Measurements from ENCODE around the gene BZW2. TPM values are rescaled to one million over a fixed set of nuclear protein-coding genes. Genes with fewer than 3 reads are reported as not detected.
"Not testable (repeated sequence)": the region's sequence is repeated elsewhere in the genome, so short reads cannot be mapped to it uniquely, and the experiment has no call there.

BZW2 gene
- total RNA-seq, 4 donors from 2014 or later: 86.6 to 145 (median 123) TPM

DNA sequence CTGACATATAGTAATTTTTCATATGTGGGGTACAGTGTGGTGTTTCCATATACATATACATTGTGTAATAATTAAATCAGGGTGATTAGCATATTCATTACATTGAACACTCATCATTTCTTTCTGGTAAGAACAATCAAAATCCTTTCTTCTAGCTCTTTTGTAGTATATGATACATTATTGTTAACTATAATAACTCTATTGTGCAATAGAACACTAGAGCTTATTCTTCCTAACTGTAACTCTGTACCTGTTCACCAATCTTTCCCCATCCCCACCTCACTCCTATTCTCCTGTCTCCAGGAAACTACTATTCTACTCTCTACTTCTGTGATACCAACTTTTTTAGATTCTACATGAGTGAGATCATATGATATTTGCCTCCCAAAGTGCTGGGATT lies 9.4 kb downstream of the BZW2 start:
- Histone ChIP-seq H3K9me3 (no peaks in the 10 kb centered on the region), H3K4me3 (no peak overlapping the region), H3K27me3 (no peaks in the 10 kb centered on the region), H3K4me1 (peaks cover 38 to 49% of the 10 kb centered on the region in 2 donors), H3K27ac (peak overlapping the region in 2 of 4 donors; percentile 8 to 13), H3K36me3 (no peaks in the 10 kb centered on the region)
- no peak for TF ChIP-seq POLR2A (IDR thresholded peaks at IDR 0.05)
- TF ChIP-seq, protein P1, sequence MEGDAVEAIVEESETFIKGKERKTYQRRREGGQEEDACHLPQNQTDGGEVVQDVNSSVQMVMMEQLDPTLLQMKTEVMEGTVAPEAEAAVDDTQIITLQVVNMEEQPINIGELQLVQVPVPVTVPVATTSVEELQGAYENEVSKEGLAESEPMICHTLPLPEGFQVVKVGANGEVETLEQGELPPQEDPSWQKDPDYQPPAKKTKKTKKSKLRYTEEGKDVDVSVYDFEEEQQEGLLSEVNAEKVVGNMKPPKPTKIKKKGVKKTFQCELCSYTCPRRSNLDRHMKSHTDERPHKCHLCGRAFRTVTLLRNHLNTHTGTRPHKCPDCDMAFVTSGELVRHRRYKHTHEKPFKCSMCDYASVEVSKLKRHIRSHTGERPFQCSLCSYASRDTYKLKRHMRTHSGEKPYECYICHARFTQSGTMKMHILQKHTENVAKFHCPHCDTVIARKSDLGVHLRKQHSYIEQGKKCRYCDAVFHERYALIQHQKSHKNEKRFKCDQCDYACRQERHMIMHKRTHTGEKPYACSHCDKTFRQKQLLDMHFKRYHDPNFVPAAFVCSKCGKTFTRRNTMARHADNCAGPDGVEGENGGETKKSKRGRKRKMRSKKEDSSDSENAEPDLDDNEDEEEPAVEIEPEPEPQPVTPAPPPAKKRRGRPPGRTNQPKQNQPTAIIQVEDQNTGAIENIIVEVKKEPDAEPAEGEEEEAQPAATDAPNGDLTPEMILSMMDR (IDR thresholded peaks at IDR 0.05 in 4 of 5, conservative IDR thresholded peaks at IDR 0.05 in 1 of 5): no peak
- intact Hi-C loops (cut with DNase I; ENCODE audit: low total_unique reads) (no loop called here), in situ Hi-C loops (cut with MboI; ENCODE audit: low sequenced_read_pairs in 4 of 4) (no loop called here)
- no peak for ATAC-seq
- no peak for DNase-seq

DNA sequence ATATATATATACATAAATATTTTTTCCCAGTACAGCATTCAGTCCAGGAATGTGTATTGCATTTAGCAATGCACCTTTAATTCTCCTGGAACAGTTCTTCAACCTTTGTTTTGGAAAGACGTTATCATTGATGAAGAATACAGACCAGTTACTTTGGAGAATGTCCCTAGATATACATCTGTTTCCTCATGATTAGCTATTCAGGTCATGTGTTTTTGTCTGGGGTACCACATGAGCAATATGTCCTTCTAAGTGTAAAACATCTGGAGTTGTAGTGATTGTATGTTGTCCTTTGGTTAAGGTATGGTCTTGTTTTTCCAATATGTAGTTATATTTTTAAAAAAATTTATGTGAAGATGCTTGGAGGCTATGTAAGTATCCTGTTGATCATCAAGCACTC lies 10.2 kb downstream of the BZW2 start:
- DNase-seq: no peak
- ATAC-seq: no peak
- H3K4me1 ChIP-seq: peaks cover 37 to 48% of the 10 kb centered on the region in 2 donors
- no peak overlapping the region for H3K4me3 ChIP-seq
- in situ Hi-C loops (cut with MboI; ENCODE audit: low sequenced_read_pairs in 4 of 4) (no loop called here), intact Hi-C loops (cut with DNase I; ENCODE audit: low total_unique reads) (no loop called here)
- H3K27me3 ChIP-seq: no peaks in the 10 kb centered on the region
- no peaks in the 10 kb centered on the region for H3K9me3 ChIP-seq
- TF ChIP-seq POLR2A (IDR thresholded peaks at IDR 0.05): no peak
- no peak overlapping the region for H3K27ac ChIP-seq
- no peaks in the 10 kb centered on the region for H3K36me3 ChIP-seq

DNA sequence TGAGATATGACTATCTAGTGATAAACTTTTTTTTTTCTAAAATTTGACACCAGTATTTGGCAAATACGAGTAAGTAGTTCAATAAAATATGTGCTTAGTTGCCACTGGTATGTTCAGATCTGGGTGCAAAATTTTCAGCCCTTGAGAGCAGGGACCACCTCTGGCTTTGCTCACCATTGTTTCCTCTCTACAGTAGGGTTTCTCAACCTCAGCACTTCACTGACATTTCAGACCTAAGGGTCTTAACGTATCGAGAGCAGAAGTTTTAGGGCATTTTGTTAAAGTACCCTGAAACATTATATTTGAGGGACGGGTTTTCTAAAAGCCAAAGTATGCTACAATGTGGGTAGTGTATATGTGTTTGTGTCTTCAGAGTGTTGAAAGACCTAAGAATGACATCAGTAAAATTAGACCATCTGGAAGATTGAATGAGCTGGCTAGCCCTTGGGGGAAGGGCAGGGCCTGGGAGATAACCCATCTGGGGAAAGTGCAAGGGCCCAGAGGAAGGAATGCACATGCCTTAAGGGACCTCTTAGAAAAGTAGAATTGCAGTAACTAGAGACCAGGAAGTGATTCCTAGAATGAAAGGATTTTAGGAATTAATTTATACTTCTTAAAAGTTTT lies 11.8 kb downstream of the BZW2 start:
- peaks cover 40 to 48% of the 10 kb centered on the region in 2 donors for H3K4me1 ChIP-seq
- intact Hi-C loops (cut with DNase I; ENCODE audit: low total_unique reads): no loop called here
- DNase-seq (peak in 1 of 2 donors; percentile 34), ATAC-seq (peak; percentile 27 to 44)
- no peaks in the 10 kb centered on the region for H3K36me3 ChIP-seq
- no peaks in the 10 kb centered on the region for H3K9me3 ChIP-seq
- no peak overlapping the region for H3K4me3 ChIP-seq
- TF ChIP-seq POLR2A (IDR thresholded peaks at IDR 0.05): no peak
- TF ChIP-seq, protein P1 (IDR thresholded peaks at IDR 0.05 in 4 of 5, conservative IDR thresholded peaks at IDR 0.05 in 1 of 5): no peak
- in situ Hi-C loops (cut with MboI; ENCODE audit: low sequenced_read_pairs in 4 of 4): no loop called here
- no peaks in the 10 kb centered on the region for H3K27me3 ChIP-seq
- H3K27ac ChIP-seq: peak overlapping the region; percentile 36 to 62 (median 46)

DNA sequence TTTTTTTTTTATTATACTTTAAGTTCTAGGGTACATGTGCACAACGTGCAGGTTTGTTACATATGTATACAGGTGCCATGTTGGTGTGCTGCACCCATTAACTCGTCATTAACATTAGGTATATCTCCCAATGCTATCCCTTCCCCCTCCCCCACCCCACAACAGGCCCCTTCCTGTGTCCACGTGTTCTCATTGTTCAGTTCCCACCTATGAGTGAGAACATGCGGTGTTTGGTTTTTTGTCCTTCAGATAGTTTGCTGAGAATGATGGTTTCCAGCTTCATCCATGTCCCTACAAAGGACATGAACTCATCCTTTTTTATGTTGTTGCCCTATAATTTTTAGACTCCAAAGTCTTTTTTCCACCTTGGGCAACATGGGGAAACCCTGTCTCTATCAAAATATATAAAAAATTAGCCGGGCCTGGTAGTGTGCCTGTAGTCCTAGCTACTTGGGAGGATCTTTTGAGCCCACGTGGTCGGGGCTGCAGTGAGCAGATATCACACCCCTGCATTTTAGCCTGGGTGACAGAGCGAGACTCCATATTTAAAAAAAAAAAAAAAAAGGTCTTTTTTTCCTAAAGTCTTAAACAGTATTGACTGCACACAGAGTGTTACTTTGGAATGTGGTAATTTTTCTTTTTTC lies 14.0 kb downstream of the BZW2 start:
- H3K27me3 ChIP-seq; H3K4me3 ChIP-seq; ATAC-seq; H3K9me3 ChIP-seq; DNase-seq; in situ Hi-C loops (cut with MboI; ENCODE audit: low sequenced_read_pairs in 4 of 4); H3K36me3 ChIP-seq; intact Hi-C loops (cut with DNase I; ENCODE audit: low total_unique reads): not testable (repeated sequence)
- Histone ChIP-seq H3K4me1 (peaks cover 54 to 66% of the 10 kb centered on the region in 2 donors), H3K27ac (peak overlapping the region in 2 of 4 donors; percentile 75 to 89)

DNA sequence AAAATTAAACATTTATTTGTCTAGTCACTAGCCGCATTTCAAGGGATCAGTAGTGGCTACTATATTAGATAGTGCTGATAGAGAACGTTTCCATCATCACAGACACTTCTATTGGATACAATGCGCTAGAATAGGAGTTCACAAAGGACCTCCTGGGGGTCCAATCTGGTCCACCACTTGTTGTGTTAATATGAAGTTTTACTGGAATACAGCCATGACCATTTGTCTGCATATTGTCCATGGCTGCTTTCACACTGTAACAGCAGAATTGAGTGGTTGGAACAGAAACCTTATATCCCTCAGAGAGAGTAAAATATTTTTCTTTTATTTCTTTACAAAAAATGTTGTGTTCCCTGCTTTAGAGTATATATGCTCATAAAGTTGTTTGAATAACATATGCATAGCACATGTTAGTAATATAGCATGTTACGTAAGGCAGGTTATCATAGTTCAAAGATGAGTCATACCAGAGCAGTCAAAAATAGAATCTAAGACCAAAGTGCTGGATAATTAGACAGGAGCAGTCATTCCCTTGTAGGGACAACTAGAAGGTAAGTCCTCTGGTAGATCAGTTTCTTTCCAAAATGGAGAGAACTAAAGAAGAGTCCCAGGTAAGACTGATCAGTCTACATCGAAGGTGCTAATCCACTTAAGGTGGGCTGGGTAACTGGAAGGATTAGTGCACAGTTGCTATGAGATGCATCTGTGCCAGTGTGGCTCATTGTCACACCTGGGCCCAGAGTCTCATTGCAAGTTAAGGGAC lies 14.9 kb downstream of the BZW2 start:
- no peak overlapping the region for H3K4me3 ChIP-seq

More for the DNA sequence above, 14.9 kb downstream of the BZW2 start:
- ATAC-seq (peak; percentile 81 to 87), DNase-seq (no peak)
- in situ Hi-C loops (cut with MboI; ENCODE audit: low sequenced_read_pairs in 4 of 4) (no loop called here), intact Hi-C loops (cut with DNase I; ENCODE audit: low total_unique reads) (no loop called here)
- peaks cover 51 to 62% of the 10 kb centered on the region in 2 donors for H3K4me1 ChIP-seq
- no peaks in the 10 kb centered on the region for H3K9me3 ChIP-seq
- TF ChIP-seq, protein P1 (IDR thresholded peaks at IDR 0.05 in 4 of 5, conservative IDR thresholded peaks at IDR 0.05 in 1 of 5): no peak
- TF ChIP-seq POLR2A (IDR thresholded peaks at IDR 0.05): no peak
- peak overlapping the region; percentile 65 to 89 (median 76) for H3K27ac ChIP-seq
- no peaks in the 10 kb centered on the region for H3K27me3 ChIP-seq
- no peaks in the 10 kb centered on the region for H3K36me3 ChIP-seq
